IMR-90 (cell line): ENCODE measurements around the gene ZDHHC17. TPM values are rescaled to one million over a fixed set of nuclear protein-coding genes. Genes with fewer than 3 reads are reported as not detected.

Experiments used
- ATAC-seq: fragments of 200-7000 bp; cut with Tn5 transposase; 2 replicates; pipeline ENCODE4 v1.9.1; 2020; ENCODE audit warnings: low read depth, mild to moderate bottlenecking, moderate library complexity
- BruUV-seq: library from RNA; stranded (reverse); fragments of 400-500 nt; replicated peaks from 2 replicates; lab custom pipeline; 2021; lab: Mats Ljungman, UMichigan
- CTCF ChIA-PET: fragments of 300-600 bp; formaldehyde crosslinking; extraction: SDS; loops from one replicate; lab custom pipeline; 2021; ENCODE audit warnings: antibody characterized with exemption; lab: Yijun Ruan, JAX
- POLR2A ChIA-PET: fragments of 300-600 bp; sonication (Branson Sonifier 250); formaldehyde crosslinking; loops from one replicate; lab custom pipeline; 2022; ENCODE audit warnings: antibody characterized with exemption; ENCODE audit not compliant: unreplicated experiment; lab: Charles Lee
- DNase-seq: peaks from one replicate; pipeline ENCODE4 v3.0.0; 2013
- H2AFZ ChIP-seq: replicated peaks from 2 replicates; pipeline ENCODE3; 2013; ENCODE audit warnings: low read length, mild to moderate bottlenecking; ENCODE audit not compliant: poor library complexity
- H2AK5ac ChIP-seq: 2 replicates; pipeline ENCODE4 v1.6.1; 2013; ENCODE audit warnings: low read depth, low read length, inconsistent platforms
- H2AK9ac ChIP-seq: replicated peaks from 2 replicates; pipeline ENCODE3; 2013; ENCODE audit warnings: mild to moderate bottlenecking, low read depth, low read length, moderate library complexity; ENCODE audit not compliant: poor library complexity
- H2BK120ac ChIP-seq: 2 replicates; pipeline ENCODE4 v1.6.1; 2013; ENCODE audit warnings: low read depth, low read length, inconsistent platforms
- H2BK15ac ChIP-seq: 3 replicates; pipeline ENCODE4 v1.6.1; 2013; ENCODE audit warnings: low read depth, low read length, inconsistent platforms
- H2BK20ac ChIP-seq: 2 replicates; pipeline ENCODE4 v1.6.1; 2013; ENCODE audit warnings: low read depth, mild to moderate bottlenecking, inconsistent platforms, low read length, moderate library complexity
- H2BK5ac ChIP-seq: 2 replicates; pipeline ENCODE4 v1.6.1; 2013; ENCODE audit warnings: mild to moderate bottlenecking, low read depth, low read length, inconsistent platforms; ENCODE audit not compliant: poor library complexity, severe bottlenecking
- H3K14ac ChIP-seq: replicated peaks from 2 replicates; pipeline ENCODE4 v1.6.1; 2013; ENCODE audit warnings: low read depth, low read length, inconsistent platforms
- H3K18ac ChIP-seq: 2 replicates; pipeline ENCODE4 v1.6.1; 2013; ENCODE audit warnings: low read depth, low read length, control low read depth
- H3K23ac ChIP-seq: 2 replicates; pipeline ENCODE4 v1.6.1; 2013; ENCODE audit warnings: low read depth, low read length, inconsistent platforms
- H3K27ac ChIP-seq: 2 replicates; pipeline ENCODE4 v1.5.1; 2013; ENCODE audit warnings: mild to moderate bottlenecking, control low read depth, low read length; ENCODE audit not compliant: insufficient read depth
- H3K27me3 ChIP-seq: 2 replicates; pipeline ENCODE4 v1.6.1; 2013; ENCODE audit warnings: low read length; ENCODE audit not compliant: control insufficient read depth, insufficient read depth
- H3K36me3 ChIP-seq: 2 replicates; pipeline ENCODE4 v1.6.1; 2013; ENCODE audit warnings: low read length, mixed read lengths; ENCODE audit not compliant: control insufficient read depth, insufficient read depth
- H3K4ac ChIP-seq: 2 replicates; pipeline ENCODE4 v1.6.1; 2013; ENCODE audit warnings: low read depth, low read length, inconsistent platforms
- H3K4me1 ChIP-seq: 2 replicates; pipeline ENCODE4 v1.6.1; 2013; ENCODE audit warnings: low read length, mixed read lengths; ENCODE audit not compliant: control insufficient read depth, insufficient read depth
- H3K4me2 ChIP-seq: 2 replicates; pipeline ENCODE4 v1.6.1; 2013; ENCODE audit warnings: low read depth, mild to moderate bottlenecking, control low read depth, low read length, moderate library complexity
- H3K4me3 ChIP-seq: 2 replicates; pipeline ENCODE4 v1.5.1; 2013; ENCODE audit warnings: low read depth, mild to moderate bottlenecking, control low read depth, low read length, moderate library complexity; ENCODE audit not compliant: insufficient read depth
- H3K56ac ChIP-seq: 2 replicates; pipeline ENCODE4 v1.6.1; 2013; ENCODE audit warnings: low read length, inconsistent platforms; ENCODE audit not compliant: insufficient read depth; ENCODE audit errors: extremely low read depth
- H3K79me1 ChIP-seq, 2 experiments: 2 replicates each; pipeline ENCODE4 v1.6.1; 2013; ENCODE audit warnings: low read length in 2 of 2, inconsistent platforms in 1 of 2, low read depth in 1 of 2
- H3K9ac ChIP-seq: 2 replicates; pipeline ENCODE4 v1.6.1; 2013; ENCODE audit warnings: low read depth, low read length, control low read depth
- H3K9me1 ChIP-seq: 2 replicates; pipeline ENCODE4 v1.6.1; 2013; ENCODE audit warnings: low read length, inconsistent platforms; ENCODE audit not compliant: insufficient read depth
- H3K9me3 ChIP-seq: 2 replicates; pipeline ENCODE4 v1.6.1; 2013; ENCODE audit warnings: low read length; ENCODE audit not compliant: control insufficient read depth, insufficient read depth
- H4K20me1 ChIP-seq: 2 replicates; pipeline ENCODE4 v1.6.1; 2013; ENCODE audit warnings: low read length, inconsistent platforms; ENCODE audit not compliant: insufficient read depth
- H4K5ac ChIP-seq: 2 replicates; pipeline ENCODE4 v1.6.1; 2013; ENCODE audit warnings: mild to moderate bottlenecking, low read depth, low read length, control low read depth
- H4K8ac ChIP-seq, 2 experiments: 2 replicates each; pipeline ENCODE4 v1.6.1; 2013; ENCODE audit warnings: low read depth in 2 of 2, low read length in 2 of 2, control low read depth in 1 of 2, inconsistent platforms in 1 of 2
- H4K91ac ChIP-seq: 2 replicates; pipeline ENCODE4 v1.6.1; 2013; ENCODE audit warnings: low read depth, low read length, inconsistent platforms; ENCODE audit not compliant: insufficient read depth
- ELK1 ChIP-seq: fragments of 150-350 bp; IDR thresholded peaks from 2 replicates; pipeline ENCODE4 v1.6.1; 2016; ENCODE audit warnings: low read depth, mild to moderate bottlenecking, low read length, moderate library complexity, borderline replicate concordance
- MAFK ChIP-seq: IDR thresholded peaks from 2 replicates; pipeline ENCODE4 v1.6.1; 2012; ENCODE audit warnings: low read depth, low read length, improper control_type of control experiment
- MAZ ChIP-seq: IDR thresholded peaks from 2 replicates; pipeline ENCODE4 v1.6.1; 2012; ENCODE audit warnings: low read depth, mild to moderate bottlenecking, low read length, improper control_type of control experiment, moderate library complexity, borderline replicate concordance
- MXI1 ChIP-seq: IDR thresholded peaks from 2 replicates; pipeline ENCODE4 v1.6.1; 2012; ENCODE audit warnings: low read depth, mild to moderate bottlenecking, low read length, moderate library complexity, borderline replicate concordance
- POLR2A ChIP-seq: IDR thresholded peaks from 2 replicates; pipeline ENCODE4 v1.6.1; 2012; ENCODE audit warnings: mild to moderate bottlenecking, low read depth, low read length
- WGBS, 2 experiments: methylation state at CpG; one replicate each; pipeline versions ENCODE4 v1.1.5 to v1.1.7; 2013; ENCODE audit warnings: missing lambda C conversion rate in 2 of 2; ENCODE audit not compliant: insufficient read length in 1 of 2; ENCODE audit errors: extremely low coverage in 2 of 2; 5-methylcytosine and 5-hydroxymethylcytosine counted together
- dilution Hi-C: fragments of 300-500 bp; cut with HindIII; formaldehyde crosslinking; loops from one replicate; pipeline ENCODE4 v1.14.3; 2018; ENCODE audit warnings: low sequenced_read_pairs; ENCODE audit not compliant: unreplicated experiment
- in situ Hi-C: fragments of 300-500 bp; cut with MboI; formaldehyde crosslinking; loops from 3 replicates; pipeline ENCODE4 v1.14.3; 2019; ENCODE audit warnings: low sequenced_read_pairs, inconsistent platforms, mixed read lengths
- intact Hi-C: fragments of 100-400 bp; cut with micrococcal nuclease; formaldehyde crosslinking; loops from 2 replicates; pipeline ENCODE4 v1.10.0; 2022
- polyA plus RNA-seq, 3 experiments: library from polyadenylated mRNA; depleted of rRNA; stranded (reverse); fragments of >200 nt; gene quantifications; 2 replicates each; pipeline ENCODE4 v1.2.3, GENCODE V29; 2012; ENCODE audit warnings: low replicate concordance in 1 of 3
- total RNA-seq: library from RNA; depleted of rRNA; stranded (reverse); fragments of >200 nt; gene quantifications from 2 replicates; pipeline ENCODE4 v1.2.3, GENCODE V29; 2012

ZDHHC17 gene
- total and polyA plus RNA-seq, 2 of the 4 experiments (the other 2 are of a cell fraction): 23.3 to 125 TPM

GRCh38 chr12:76896274-76896673, 132.4 kb downstream of the ZDHHC17 start:
- Histone ChIP-seq H3K79me1 (no peaks in the 10 kb centered on the region), H4K91ac (no peak overlapping the region), H3K14ac (no peak overlapping the region), H2AK9ac (no peak overlapping the region), H2BK20ac (no peak overlapping the region), H3K4me2 (no peak overlapping the region), H4K8ac (no peak overlapping the region), H3K36me3 (no peaks in the 10 kb centered on the region), H3K9me3 (peaks cover 6% of the 10 kb centered on the region; the same call in 1 of the 2 replicates), H4K5ac (no peak overlapping the region), H3K9me1 (no peaks in the 10 kb centered on the region), H4K20me1 (no peaks in the 10 kb centered on the region), H3K23ac (no peak overlapping the region), H3K27me3 (no peaks in the 10 kb centered on the region), H2BK120ac (no peak overlapping the region), H3K9ac (no peak overlapping the region), H3K56ac (no peak overlapping the region), H2BK15ac (no peak overlapping the region), H3K4me1 (no peaks in the 10 kb centered on the region), H2AK5ac (no peak overlapping the region), H2AFZ (no peak overlapping the region), H3K4me3 (no peak overlapping the region), H3K18ac (no peak overlapping the region), H3K27ac (no peak overlapping the region), H3K4ac (no peak overlapping the region), H2BK5ac (no peak overlapping the region)
- TF ChIP-seq MAZ: no peak
- no peak for TF ChIP-seq MAFK
- no peak for TF ChIP-seq MXI1
- no peak for TF ChIP-seq ELK1
- no peak for TF ChIP-seq POLR2A
- DNase-seq (no peak), ATAC-seq (no peak)
- dilution Hi-C loops (no loop called here), intact Hi-C loops (no loop called here), in situ Hi-C loops (no loop called here)
- no CpG with 5 or more reads among the region's 1 CpG for WGBS, 2 experiments
- no TSS peak for BruUV-seq
- ChIA-PET POLR2A (no interaction called here), CTCF (no interaction called here)
